HEK293 (cell line): ENCODE data around the gene SNRPD2.
A peak's percentile ranks its signal among the peaks of the same experiment; 100 is the strongest.

Experiments
- CTCF ChIA-PET: fragments of 350-600 bp; formaldehyde crosslinking; extraction: SDS; loops from one replicate; lab custom pipeline; 2021; ENCODE audit warnings: antibody characterized with exemption; lab: Yijun Ruan, JAX
- POLR2A ChIA-PET: fragments of 300-600 bp; formaldehyde crosslinking; extraction: SDS; loops from one replicate; lab custom pipeline; 2020; ENCODE audit warnings: antibody characterized with exemption, inconsistent platforms; lab: Yijun Ruan, JAX
- H3K27ac ChIP-seq: fragments of 200-500 bp; sonication (Bioruptor generic); 2 replicates; pipeline ENCODE4 v1.5.1; 2014; ENCODE audit warnings: low read depth, low read length, control low read depth, inconsistent platforms; ENCODE audit errors: extremely low read depth
- H3K36me3 ChIP-seq, 2 experiments: fragments of 200-500 bp in 1 of 2; sonication (Bioruptor generic) in 1 of 2; 1 replicate in 1 of 2; 2 replicates in 1 of 2; pipeline ENCODE4 v1.5.1; 2014 to 2017; ENCODE audit warnings: inconsistent platforms in 2 of 2, low read length in 2 of 2; ENCODE audit not compliant: control insufficient read depth in 2 of 2, insufficient read depth in 1 of 2
- H3K4me1 ChIP-seq: fragments of 200-500 bp; sonication (Bioruptor generic); 2 replicates; pipeline ENCODE4 v1.5.1; 2014; ENCODE audit warnings: mild to moderate bottlenecking, low read length, inconsistent platforms; ENCODE audit not compliant: control insufficient read depth, insufficient read depth
- H3K4me3 ChIP-seq: 2 replicates; pipeline ENCODE4 v1.5.1; 2011; ENCODE audit warnings: low read depth, mild to moderate bottlenecking, control low read depth, low read length, moderate library complexity
- H3K9me3 ChIP-seq: fragments of 200-500 bp; sonication (Bioruptor generic); 2 replicates; pipeline ENCODE4 v1.5.1; 2014; ENCODE audit warnings: low read depth, low read length, inconsistent platforms; ENCODE audit not compliant: control insufficient read depth, insufficient read depth
- CTCF ChIP-seq: fragments of 450-650 bp; formaldehyde crosslinking; IDR thresholded peaks from 2 replicates; pipeline ENCODE4 v1.5.1; 2016; ENCODE audit warnings: missing biosample characterization, missing genetic modification characterization
- GLIS1 ChIP-seq: fragments of 450-650 bp; formaldehyde crosslinking; IDR thresholded peaks from 2 replicates; pipeline ENCODE4 v1.5.1; 2016; ENCODE audit warnings: missing biosample characterization, missing genetic modification characterization
- HIC1 ChIP-seq: fragments of 450-650 bp; formaldehyde crosslinking; IDR thresholded peaks from 2 replicates; pipeline ENCODE4 v1.5.1; 2016; ENCODE audit warnings: missing biosample characterization, missing genetic modification characterization
- KLF17 ChIP-seq: fragments of 450-650 bp; formaldehyde crosslinking; IDR thresholded peaks from 2 replicates; pipeline ENCODE4 v1.5.1; 2016; ENCODE audit warnings: missing biosample characterization, missing genetic modification characterization
- KLF7 ChIP-seq: fragments of 450-650 bp; formaldehyde crosslinking; IDR thresholded peaks from 2 replicates; pipeline ENCODE4 v1.5.1; 2016; ENCODE audit warnings: missing biosample characterization, missing genetic modification characterization, borderline replicate concordance
- SETDB1 ChIP-seq: IDR thresholded peaks from one replicate; pipeline ENCODE4 v1.6.1; 2017; ENCODE audit warnings: mild to moderate bottlenecking, low read length, moderate library complexity, mixed read lengths; ENCODE audit not compliant: insufficient read length
- ZBTB1 ChIP-seq: fragments of 450-650 bp; formaldehyde crosslinking; IDR thresholded peaks from 2 replicates; pipeline ENCODE4 v1.5.1; 2016; ENCODE audit warnings: missing biosample characterization, missing genetic modification characterization
- ZBTB49 ChIP-seq: fragments of 450-650 bp; formaldehyde crosslinking; IDR thresholded peaks from 2 replicates; pipeline ENCODE4 v1.5.1; 2016; ENCODE audit warnings: missing biosample characterization, missing genetic modification characterization, low read depth
- ZEB2 ChIP-seq: fragments of 450-650 bp; formaldehyde crosslinking; IDR thresholded peaks from 2 replicates; pipeline ENCODE4 v1.5.1; 2016; ENCODE audit warnings: missing biosample characterization, missing genetic modification characterization
- ZFP69B ChIP-seq: fragments of 450-650 bp; formaldehyde crosslinking; IDR thresholded peaks from 2 replicates; pipeline ENCODE4 v1.5.1; 2016; ENCODE audit warnings: missing biosample characterization, missing genetic modification characterization
- ZNF214 ChIP-seq: fragments of 450-650 bp; formaldehyde crosslinking; IDR thresholded peaks from 2 replicates; pipeline ENCODE4 v1.5.1; 2017; ENCODE audit warnings: missing biosample characterization, mild to moderate bottlenecking, missing genetic modification characterization, borderline replicate concordance
- ZNF24 ChIP-seq: fragments of 450-650 bp; formaldehyde crosslinking; IDR thresholded peaks from 2 replicates; pipeline ENCODE4 v1.5.1; 2016; ENCODE audit warnings: missing biosample characterization, missing genetic modification characterization
- ZNF26 ChIP-seq: fragments of 450-650 bp; formaldehyde crosslinking; IDR thresholded peaks from 2 replicates; pipeline ENCODE4 v1.5.1; 2016; ENCODE audit warnings: missing biosample characterization, missing genetic modification characterization
- ZNF274 ChIP-seq, 2 experiments: fragments of 200-500 bp in 1 of 2; fragments of 450-650 bp in 1 of 2; sonication (Bioruptor generic) in 1 of 2; formaldehyde crosslinking in 1 of 2; IDR thresholded peaks; 2 replicates each; pipeline versions ENCODE4 v1.5.1 to v1.6.1; 2014 to 2016; ENCODE audit warnings: borderline replicate concordance in 1 of 2, inconsistent platforms in 1 of 2, low read length in 1 of 2, missing biosample characterization in 1 of 2, missing genetic modification characterization in 1 of 2
- ZNF302 ChIP-seq: fragments of 450-650 bp; formaldehyde crosslinking; IDR thresholded peaks from 2 replicates; pipeline ENCODE4 v1.5.1; 2016; ENCODE audit warnings: missing biosample characterization, missing genetic modification characterization, low read depth
- ZNF366 ChIP-seq: fragments of 450-650 bp; formaldehyde crosslinking; conservative IDR thresholded peaks from 2 replicates; pipeline ENCODE4 v1.5.1; 2016; ENCODE audit warnings: missing biosample characterization, missing genetic modification characterization
- ZNF521 ChIP-seq: fragments of 450-650 bp; formaldehyde crosslinking; IDR thresholded peaks from 2 replicates; pipeline ENCODE4 v1.5.1; 2017; ENCODE audit warnings: missing biosample characterization, mild to moderate bottlenecking, missing genetic modification characterization
- ZNF548 ChIP-seq: fragments of 450-650 bp; formaldehyde crosslinking; IDR thresholded peaks from 2 replicates; pipeline ENCODE4 v1.5.1; 2016; ENCODE audit warnings: missing biosample characterization, missing genetic modification characterization
- ZNF624 ChIP-seq: fragments of 450-650 bp; formaldehyde crosslinking; IDR thresholded peaks from 2 replicates; pipeline ENCODE4 v1.5.1; 2017; ENCODE audit warnings: missing biosample characterization, missing genetic modification characterization
- ZNF626 ChIP-seq: fragments of 450-650 bp; sonication (Bioruptor Pico); formaldehyde crosslinking; IDR thresholded peaks from 2 replicates; pipeline ENCODE4 v1.5.1; 2018; ENCODE audit warnings: missing biosample characterization, missing genetic modification characterization, inconsistent platforms
- ZSCAN18 ChIP-seq: fragments of 450-650 bp; formaldehyde crosslinking; IDR thresholded peaks from 2 replicates; pipeline ENCODE4 v1.5.1; 2016; ENCODE audit warnings: missing biosample characterization, missing genetic modification characterization
- ZSCAN30 ChIP-seq: fragments of 450-650 bp; IDR thresholded peaks from 2 replicates; pipeline ENCODE4 v1.5.1; 2018; ENCODE audit warnings: missing biosample characterization, mild to moderate bottlenecking, missing genetic modification characterization, moderate library complexity
- ZSCAN4 ChIP-seq: fragments of 450-650 bp; formaldehyde crosslinking; IDR thresholded peaks from 2 replicates; pipeline ENCODE4 v1.5.1; 2017; ENCODE audit warnings: missing biosample characterization, missing genetic modification characterization

The SNRPD2 gene

GRCh38 chr19:45655073-45655472 is 36.7 kb downstream of the SNRPD2 start:
- TF ChIP-seq ZNF624 (tag by site-specific recombination) (no peak), KLF7 (no peak), ZSCAN30 (tag by site-specific recombination) (no peak), ZBTB1 (tag by site-specific recombination) (no peak), ZSCAN4 (tag by site-specific recombination) (no peak), ZNF548 (no peak), ZBTB49 (no peak), ZNF26 (no peak)

GRCh38 chr19:45653634-45654033 is 38.1 kb downstream of the SNRPD2 start:
- no peak overlapping the region for H3K4me3 ChIP-seq
- no peaks in the 10 kb centered on the region for H3K36me3 ChIP-seq
- no peaks in the 10 kb centered on the region for H3K4me1 ChIP-seq
- CTCF ChIA-PET, result interaction anchor here (0.6 to 2.8 kb wide), 2 partner anchors 11 to 91 kb away, joined by 4 to 17 read pairs; no protein-coding TSS in a partner anchor
- H3K9me3 ChIP-seq, result no peaks in the 10 kb centered on the region
- POLR2A ChIA-PET, result interaction anchor here (0.9 to 1.4 kb wide), 2 partner anchors 13 to 14 kb away, joined by 3 to 4 read pairs; partner anchors contain the start of gene GIPR
- no peak overlapping the region for H3K27ac ChIP-seq
- TF ChIP-seq ZEB2 (tag by site-specific recombination) (no peak), HIC1 (tag by site-specific recombination) (no peak), ZNF521 (tag by site-specific recombination) (no peak), ZNF214 (tag by site-specific recombination) (no peak), GLIS1 (tag by site-specific recombination) (no peak), ZNF366 (tag by site-specific recombination) (no peak), ZNF302 (tag by site-specific recombination) (no peak), ZNF24 (tag by site-specific recombination) (no peak), ZNF626 (no peak), KLF17 (tag by site-specific recombination) (0 out of 2 replicates have a peak, but pooled peaks have one; percentile 18), ZFP69B (tag by site-specific recombination) (no peak), ZNF274 (IDR thresholded peaks at IDR 0.05; ENCODE audit: low read length) (no peak), ZNF274 (tag by site-specific recombination; IDR thresholded peaks at IDR 0.05; ENCODE audit: borderline replicate concordance) (no peak), CTCF (no peak), ZSCAN18 (no peak), SETDB1 (no peak)

More at GRCh38 chr19:45655073-45655472, 36.7 kb downstream of the SNRPD2 start:
- POLR2A ChIA-PET, result interaction anchor here (0.7 kb wide), 2 partner anchors 12 to 134 kb away, joined by 3 to 7 read pairs; no protein-coding TSS in a partner anchor
- Histone ChIP-seq H3K27ac (no peak overlapping the region), H3K4me1 (no peaks in the 10 kb centered on the region), H3K9me3 (no peaks in the 10 kb centered on the region), H3K4me3 (no peak overlapping the region), H3K36me3 (no peaks in the 10 kb centered on the region)
- CTCF ChIA-PET, result interaction anchor here (0.6 kb wide), 1 partner anchor 11 kb away, joined by 3 read pairs; no protein-coding TSS in a partner anchor
